HG02870 (cell line): Measurements from ENCODE around the gene SDK2.
"Not testable (repeated sequence)": the region's sequence is repeated elsewhere in the genome, so short reads cannot be mapped to it uniquely, and the experiment has no call there.

Experiments used
- ATAC-seq: cut with Tn5 transposase; IDR thresholded peaks from one replicate; pipeline ENCODE4 v1.9.1; 2021; ENCODE audit warnings: mild to moderate bottlenecking, moderate library complexity; ENCODE audit not compliant: unreplicated experiment

The SDK2 gene

DNA sequence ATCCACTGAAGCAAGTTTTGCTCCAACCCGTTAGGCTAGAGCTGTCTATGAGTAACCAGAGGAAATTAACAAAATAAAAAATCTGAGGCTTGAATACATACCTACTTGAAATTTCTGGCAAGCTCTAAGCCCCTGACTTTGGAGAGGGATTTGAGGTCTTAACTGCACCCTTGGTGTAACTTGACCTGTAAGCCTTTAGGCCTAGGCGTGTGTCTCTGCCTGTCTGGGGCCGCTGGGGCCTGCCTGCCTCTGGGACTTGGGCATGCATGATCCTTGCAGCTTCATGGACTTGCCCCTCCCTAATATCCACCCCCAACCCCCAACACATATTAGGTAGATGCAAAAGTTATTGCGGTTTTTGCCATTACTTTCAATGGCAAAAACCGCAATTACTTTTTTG is 328.8 kb downstream of the SDK2 start:
- ATAC-seq: no peak

GRCh38 chr17:73313526-73314127 is 330.6 kb downstream of the SDK2 start:
- no peak for ATAC-seq

DNA sequence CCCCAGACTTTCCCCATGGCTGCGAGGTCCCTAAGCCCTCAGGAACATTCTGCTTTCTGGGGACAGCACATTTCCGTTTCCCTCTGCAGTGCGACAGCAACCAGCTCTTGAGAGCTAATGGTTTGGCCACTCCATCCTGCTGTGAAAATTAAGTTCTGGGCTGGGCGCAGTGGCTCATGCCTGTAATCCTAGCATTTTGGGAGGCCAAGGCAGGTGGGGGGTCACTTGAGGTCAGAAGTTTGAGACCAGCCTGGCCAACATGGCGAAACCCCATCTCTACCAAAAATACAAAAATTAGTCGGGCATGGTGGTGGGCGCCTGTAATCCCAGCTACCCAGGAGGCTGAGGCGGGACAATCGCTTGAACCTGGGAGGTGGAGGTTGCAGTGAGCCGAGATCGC is 331.4 kb downstream of the SDK2 start:
- not testable (repeated sequence) for ATAC-seq

DNA sequence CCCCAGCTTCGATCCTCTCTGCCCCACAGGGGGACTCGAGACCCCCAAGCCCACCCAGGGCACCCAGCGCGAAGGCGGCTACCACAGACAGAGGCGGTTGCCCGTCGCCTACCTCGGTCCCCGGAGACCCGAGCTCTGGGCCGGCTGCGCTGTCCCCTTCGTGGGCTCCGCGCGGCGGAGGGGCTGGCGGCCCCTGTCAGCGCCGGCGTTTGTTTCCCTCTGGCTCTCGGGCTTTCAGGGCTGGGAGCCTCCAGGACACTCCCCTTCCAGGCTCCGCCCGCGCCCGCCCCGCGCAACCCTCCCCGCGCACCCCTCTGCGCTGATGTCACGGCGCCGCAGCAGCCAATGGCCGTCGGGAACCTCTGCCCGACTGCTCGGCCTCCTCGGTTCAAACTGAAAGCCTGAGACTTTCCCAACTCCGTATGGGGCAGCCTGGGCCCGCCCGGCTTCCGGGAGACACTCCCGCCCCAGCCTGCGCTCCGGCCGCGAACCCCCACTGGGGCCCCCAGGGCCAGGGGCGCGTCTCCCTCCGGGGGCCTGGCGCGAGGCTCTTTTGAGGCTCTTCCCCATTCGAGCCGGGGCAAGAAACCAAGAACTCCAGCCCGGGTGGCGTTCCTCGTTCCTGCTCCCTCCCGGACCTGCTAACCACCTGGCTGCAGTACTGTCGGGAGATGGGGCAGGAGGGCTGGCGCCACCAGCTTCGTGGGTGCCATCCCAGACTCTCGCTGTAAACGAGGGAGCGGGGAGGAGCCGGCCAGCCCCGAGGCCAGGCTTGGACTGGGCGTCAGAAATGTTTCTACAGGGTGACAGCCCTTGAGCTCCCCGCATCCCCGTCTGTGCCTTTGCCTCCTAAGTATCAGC is 332.2 kb downstream of the SDK2 start, which contains the start of gene CDC42EP4:
TSS of gene CDC42EP4 (minus strand) at position 221 of the 861 bp plus-strand sequence. CDS start 25,501 bp downstream, outside the sequence.
- ATAC-seq: peak; percentile 86

- ATAC-seq: peak; percentile 23
Observed at GRCh38 chr17:73311428-73311780, 332.8 kb downstream of the SDK2 start.

DNA sequence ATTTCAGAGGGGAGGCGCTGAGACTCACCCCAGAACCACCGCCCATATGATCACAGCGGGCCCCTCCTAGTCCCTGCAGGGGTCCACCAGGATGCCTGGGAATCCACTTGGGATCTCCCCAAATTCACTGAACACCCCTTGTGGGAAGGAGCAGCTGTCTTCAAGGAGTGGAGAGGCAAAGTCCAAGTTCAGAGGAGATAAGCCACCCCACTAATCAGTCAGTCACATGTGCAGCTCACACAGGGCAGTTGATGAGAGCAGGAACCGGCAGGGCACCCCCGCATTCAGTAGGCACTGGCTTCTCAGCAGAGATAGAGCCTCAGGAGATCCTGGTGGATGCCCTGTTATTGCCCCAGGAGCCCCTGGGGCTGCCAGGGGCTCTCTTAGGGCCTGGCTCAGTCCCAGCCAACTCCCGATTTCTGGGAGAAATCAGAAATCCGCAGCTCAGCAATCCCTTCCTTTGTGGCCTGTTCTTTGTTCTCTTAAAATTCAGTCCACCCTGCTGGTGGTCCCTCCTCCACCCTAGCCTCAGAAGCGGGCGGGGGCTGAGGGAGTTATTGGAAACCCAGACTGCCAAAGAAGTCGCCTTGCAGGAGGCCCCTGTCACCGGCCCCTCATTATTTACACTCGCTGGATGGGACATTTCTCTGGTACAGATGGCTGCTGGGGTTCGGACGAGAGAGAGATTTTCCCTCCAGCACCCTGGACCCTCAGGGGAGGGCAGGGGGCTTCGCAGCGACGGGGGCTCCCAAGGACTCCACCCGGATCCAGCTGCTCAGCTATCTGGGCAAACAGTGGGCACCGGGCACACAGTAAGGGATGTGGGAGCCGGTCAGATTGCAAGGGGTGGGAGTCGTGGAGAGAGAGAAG is 334.3 kb downstream of the SDK2 start:
- ATAC-seq: no peak

DNA sequence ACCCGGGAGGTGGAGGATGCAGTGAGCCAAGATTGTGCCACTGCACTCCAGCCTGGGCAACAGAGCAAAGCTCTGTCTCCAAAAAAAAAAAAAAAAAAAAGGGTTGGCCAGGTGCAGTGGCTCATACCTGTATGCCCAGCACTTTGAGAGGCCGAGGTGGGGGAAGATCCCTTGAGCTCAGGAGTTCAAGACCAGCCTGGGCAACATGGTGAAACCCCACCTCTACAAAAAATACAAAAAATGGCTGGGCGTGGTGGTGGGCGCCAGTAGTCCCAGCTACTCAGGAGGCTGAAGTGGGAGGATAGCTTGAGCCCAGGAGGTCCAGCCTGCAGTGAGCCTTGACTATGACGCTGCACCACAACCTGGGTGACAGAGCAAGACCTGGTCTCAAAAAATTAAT is 335.3 kb downstream of the SDK2 start:
- ATAC-seq: not testable (repeated sequence)

- no peak for ATAC-seq
Observed at GRCh38 chr17:73308017-73308823, 336.0 kb downstream of the SDK2 start.

DNA sequence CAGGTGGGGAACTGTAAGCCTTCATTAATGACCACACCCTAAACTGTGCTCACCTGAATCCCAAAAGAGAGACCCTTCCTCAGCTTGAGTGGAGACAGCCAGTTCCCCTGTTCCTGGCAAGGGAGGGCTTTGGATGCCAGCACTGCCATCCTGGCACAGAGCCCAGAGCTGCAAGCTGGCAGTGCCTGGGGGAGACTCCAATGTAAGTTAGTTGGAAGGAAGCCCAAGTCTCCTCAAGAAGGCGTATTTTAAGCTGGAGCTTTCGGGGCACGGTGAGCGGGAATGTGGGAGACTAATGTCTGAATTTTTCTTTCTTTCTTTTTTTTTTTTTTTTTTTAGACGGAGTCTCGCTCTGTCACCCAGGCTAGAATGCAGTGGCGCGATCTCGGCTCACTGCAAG is 337.1 kb downstream of the SDK2 start:
- no peak for ATAC-seq

GRCh38 chr17:73305845-73306836 is 338.1 kb downstream of the SDK2 start:
- no peak for ATAC-seq

DNA sequence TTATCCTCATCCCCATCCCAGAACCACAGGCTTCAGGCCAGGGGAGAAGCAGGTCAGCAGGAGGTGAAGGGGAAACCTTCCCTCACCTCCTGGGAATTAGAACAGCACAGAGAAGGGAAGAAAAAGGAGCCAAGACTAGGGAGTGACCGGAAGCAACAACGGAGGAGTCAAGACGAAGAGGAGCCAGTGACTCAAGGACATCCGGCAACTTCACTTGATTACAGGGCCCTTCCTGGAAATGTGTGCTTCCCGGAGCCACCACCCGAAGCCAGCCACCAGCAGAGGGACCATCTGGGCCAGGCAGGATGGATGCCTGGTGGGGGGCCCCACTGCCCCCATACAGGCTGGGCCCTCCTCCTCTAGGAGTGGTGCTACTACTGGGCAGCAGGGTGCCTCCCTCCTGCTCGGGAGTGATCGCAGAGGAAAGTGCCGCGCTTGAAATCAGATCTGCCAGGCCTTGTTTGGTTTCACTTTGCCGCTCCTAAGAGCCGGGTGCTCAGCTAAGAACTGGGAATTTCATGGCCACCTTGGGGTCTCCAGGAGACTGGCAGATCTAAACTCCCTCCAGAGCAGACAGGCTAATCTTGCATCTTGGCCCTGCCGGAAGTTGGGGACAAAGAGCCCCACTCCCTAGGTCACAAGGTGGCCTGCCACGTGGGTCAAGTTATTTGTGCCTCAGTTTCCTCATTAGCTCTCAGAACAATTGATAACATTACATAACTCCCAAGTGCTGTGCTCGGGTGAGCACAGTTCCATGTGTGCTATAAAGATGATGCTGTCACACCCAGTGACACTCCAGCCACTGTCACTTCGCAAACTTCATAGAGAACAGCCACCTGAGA is 339.1 kb downstream of the SDK2 start:
- ATAC-seq: no peak

DNA sequence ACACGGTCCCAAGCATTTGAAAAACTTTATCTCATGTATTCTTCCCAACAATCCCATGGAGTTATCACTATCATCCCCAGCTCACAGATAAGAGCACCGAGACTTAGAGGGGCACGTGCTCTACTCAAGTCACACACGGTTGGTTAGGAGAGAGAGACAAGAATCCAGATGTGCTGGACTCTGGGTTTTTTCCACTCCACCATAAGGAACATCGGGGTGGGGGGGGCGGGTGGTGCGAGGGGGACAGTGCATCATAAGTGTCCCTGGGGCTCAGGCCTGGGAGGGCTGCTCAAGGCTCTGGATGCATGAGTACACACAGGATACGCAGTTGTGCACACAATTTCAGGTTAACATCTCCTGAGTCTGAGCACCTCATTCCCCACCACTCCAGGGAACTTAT is 339.8 kb downstream of the SDK2 start:
- no peak for ATAC-seq

GRCh38 chr17:73302189-73302588 is 342.1 kb downstream of the SDK2 start:
- no peak for ATAC-seq

GRCh38 chr17:73301369-73301768 is 342.9 kb downstream of the SDK2 start:
- no peak for ATAC-seq

DNA sequence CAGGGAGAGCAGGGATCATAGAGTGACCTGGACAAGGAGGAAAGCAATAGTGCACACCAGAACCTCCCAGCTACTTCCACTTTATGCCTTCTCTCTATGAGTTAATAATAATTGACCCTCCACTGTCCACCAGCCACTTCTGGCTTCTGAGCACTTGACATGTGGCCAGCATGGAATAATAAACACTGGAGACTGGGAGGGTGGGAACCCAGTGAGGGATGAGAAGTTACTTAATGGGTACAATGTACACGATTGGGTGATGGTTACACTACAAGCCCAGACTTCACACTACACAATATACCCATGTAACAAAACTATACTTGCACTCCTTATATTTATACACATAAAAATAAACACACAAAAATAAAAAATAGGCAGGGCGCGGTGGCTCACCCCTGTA is 343.9 kb downstream of the SDK2 start:
- ATAC-seq: no peak

GRCh38 chr17:73297934-73298861 is 346.0 kb downstream of the SDK2 start:
- ATAC-seq: no peak

DNA sequence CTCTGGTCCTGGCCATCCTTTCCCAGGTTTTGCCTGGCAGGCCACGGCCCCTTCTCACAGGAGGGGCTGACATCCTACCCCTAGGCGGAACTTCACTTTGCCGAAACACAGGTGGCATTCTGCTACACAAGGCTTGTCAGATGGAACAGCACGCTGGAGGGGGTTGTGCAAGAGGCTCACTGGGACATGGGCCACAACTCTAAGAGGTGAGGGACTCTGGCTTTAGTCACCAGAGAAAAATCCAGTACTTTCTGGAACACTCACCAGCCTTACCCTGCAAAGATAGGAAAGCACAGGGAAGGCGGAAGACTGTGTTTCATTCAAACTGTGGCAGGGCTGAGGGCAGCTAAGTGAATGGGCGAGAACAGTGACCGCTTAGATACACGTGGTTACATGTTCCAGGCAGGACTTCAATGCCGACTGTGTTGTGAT is 350.7 kb downstream of the SDK2 start:
- ATAC-seq: no peak
